ENCODE measurements around the gene PLLP.

DNA sequence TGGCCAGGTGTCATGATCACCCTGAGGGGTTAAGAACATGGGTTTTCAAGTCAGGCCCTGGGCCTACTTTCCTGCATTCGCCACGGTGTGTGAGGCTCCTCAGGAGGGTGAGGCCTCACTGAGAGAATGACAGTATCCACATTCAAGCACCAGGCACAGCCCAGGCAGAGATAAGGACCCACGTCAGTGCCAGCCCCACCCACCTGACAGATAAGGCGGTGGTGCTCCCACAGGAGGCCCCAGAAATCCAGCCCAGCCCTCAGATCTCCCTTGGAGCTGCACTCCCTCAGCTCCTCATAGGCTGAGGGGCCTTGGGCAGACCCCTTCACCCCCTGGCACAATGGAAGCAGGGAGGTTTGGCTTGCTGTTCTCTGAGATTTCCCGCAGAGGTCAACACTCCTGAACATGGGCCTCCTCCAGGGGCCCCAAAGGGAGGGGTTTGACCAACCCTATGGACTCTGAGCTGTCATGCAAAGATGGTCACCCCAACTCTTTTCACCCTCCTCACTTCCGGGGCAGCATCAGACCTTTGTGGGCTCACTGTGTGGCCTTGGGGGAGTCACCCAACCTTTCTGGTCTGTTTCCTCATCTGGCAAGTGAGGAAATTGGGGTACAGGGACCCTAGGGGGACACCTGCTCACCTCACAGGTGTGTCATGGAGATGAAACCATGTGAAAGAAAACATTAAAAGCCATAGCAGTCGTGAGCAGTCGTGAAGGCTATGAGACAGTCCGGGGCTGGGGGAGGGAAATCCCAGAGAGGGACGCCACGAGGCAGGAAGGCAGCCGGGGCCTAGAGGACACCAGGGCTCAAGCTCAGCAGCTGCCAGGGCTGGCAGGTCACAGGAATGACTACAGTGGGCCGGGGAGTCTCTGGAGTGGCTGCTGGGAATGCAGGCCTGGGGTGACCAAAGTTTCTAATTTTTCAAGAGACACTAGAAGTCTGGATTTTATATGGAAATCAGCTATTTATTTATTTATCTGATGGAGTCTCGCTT is 15.4 kb downstream of the PLLP start:
- TF ChIP-seq NEUROD1 (IDR thresholded peaks at IDR 0.05; ENCODE audit: borderline replicate concordance, low read depth, low read length, partially characterized antibody) = no peak
- TF ChIP-seq, protein P1, sequence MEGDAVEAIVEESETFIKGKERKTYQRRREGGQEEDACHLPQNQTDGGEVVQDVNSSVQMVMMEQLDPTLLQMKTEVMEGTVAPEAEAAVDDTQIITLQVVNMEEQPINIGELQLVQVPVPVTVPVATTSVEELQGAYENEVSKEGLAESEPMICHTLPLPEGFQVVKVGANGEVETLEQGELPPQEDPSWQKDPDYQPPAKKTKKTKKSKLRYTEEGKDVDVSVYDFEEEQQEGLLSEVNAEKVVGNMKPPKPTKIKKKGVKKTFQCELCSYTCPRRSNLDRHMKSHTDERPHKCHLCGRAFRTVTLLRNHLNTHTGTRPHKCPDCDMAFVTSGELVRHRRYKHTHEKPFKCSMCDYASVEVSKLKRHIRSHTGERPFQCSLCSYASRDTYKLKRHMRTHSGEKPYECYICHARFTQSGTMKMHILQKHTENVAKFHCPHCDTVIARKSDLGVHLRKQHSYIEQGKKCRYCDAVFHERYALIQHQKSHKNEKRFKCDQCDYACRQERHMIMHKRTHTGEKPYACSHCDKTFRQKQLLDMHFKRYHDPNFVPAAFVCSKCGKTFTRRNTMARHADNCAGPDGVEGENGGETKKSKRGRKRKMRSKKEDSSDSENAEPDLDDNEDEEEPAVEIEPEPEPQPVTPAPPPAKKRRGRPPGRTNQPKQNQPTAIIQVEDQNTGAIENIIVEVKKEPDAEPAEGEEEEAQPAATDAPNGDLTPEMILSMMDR (IDR thresholded peaks at IDR 0.05 in 2 of 3, conservative IDR thresholded peaks at IDR 0.05 in 1 of 3; ENCODE audit: insufficient read depth in 2 of 3, low read depth in 1 of 3, low read length in 3 of 3) = no peak
- TF ChIP-seq ZNF274 (IDR thresholded peaks at IDR 0.05; ENCODE audit: borderline replicate concordance, low read depth, low read length) = no peak
- TF ChIP-seq, protein P2, sequence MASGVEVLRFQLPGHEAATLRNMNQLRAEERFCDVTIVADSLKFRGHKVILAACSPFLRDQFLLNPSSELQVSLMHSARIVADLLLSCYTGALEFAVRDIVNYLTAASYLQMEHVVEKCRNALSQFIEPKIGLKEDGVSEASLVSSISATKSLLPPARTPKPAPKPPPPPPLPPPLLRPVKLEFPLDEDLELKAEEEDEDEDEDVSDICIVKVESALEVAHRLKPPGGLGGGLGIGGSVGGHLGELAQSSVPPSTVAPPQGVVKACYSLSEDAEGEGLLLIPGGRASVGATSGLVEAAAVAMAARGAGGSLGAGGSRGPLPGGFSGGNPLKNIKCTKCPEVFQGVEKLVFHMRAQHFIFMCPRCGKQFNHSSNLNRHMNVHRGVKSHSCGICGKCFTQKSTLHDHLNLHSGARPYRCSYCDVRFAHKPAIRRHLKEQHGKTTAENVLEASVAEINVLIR (CRISPR knock-in tag; IDR thresholded peaks at IDR 0.05) = peak; percentile 66
- TF ChIP-seq POLR2A (conservative IDR thresholded peaks at IDR 0.05) = peak; percentile 49; the same call in 1 of the 2 replicates
- TF ChIP-seq POLR2AphosphoS5 (IDR thresholded peaks at IDR 0.05; ENCODE audit: control insufficient read depth, insufficient read depth, low read depth, low read length) = no peak
- peak; percentile 80; the same call in 1 of the 2 replicates for TF ChIP-seq MTA3 (IDR thresholded peaks at IDR 0.05; ENCODE audit: borderline replicate concordance)
- TF ChIP-seq MXI1 (IDR thresholded peaks at IDR 0.05; ENCODE audit: low read depth, low read length) = no peak
- no peak for TF ChIP-seq ZNF780A (CRISPR knock-in tag; IDR thresholded peaks at IDR 0.05)
- no peak for TF ChIP-seq ZNF707 (CRISPR knock-in tag; conservative IDR thresholded peaks at IDR 0.05)
- TF ChIP-seq, protein P3, sequence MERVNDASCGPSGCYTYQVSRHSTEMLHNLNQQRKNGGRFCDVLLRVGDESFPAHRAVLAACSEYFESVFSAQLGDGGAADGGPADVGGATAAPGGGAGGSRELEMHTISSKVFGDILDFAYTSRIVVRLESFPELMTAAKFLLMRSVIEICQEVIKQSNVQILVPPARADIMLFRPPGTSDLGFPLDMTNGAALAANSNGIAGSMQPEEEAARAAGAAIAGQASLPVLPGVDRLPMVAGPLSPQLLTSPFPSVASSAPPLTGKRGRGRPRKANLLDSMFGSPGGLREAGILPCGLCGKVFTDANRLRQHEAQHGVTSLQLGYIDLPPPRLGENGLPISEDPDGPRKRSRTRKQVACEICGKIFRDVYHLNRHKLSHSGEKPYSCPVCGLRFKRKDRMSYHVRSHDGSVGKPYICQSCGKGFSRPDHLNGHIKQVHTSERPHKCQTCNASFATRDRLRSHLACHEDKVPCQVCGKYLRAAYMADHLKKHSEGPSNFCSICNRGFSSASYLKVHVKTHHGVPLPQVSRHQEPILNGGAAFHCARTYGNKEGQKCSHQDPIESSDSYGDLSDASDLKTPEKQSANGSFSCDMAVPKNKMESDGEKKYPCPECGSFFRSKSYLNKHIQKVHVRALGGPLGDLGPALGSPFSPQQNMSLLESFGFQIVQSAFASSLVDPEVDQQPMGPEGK (CRISPR knock-in tag; IDR thresholded peaks at IDR 0.05; ENCODE audit: borderline replicate concordance) = no peak
- TF ChIP-seq ZNF212 (CRISPR knock-in tag; IDR thresholded peaks at IDR 0.05) = no peak

Measured in K562 (cell line).